Fibroblast of skin of abdomen (primary cell): Measurements from ENCODE around the gene GRIK4.
A peak's percentile ranks its signal among the peaks of the same experiment; 100 is the strongest.

ENCODE experiments used
- DNase-seq: peaks from one replicate; pipeline ENCODE4 v3.0.0-alpha.2; 2013

GRIK4 gene

DNA sequence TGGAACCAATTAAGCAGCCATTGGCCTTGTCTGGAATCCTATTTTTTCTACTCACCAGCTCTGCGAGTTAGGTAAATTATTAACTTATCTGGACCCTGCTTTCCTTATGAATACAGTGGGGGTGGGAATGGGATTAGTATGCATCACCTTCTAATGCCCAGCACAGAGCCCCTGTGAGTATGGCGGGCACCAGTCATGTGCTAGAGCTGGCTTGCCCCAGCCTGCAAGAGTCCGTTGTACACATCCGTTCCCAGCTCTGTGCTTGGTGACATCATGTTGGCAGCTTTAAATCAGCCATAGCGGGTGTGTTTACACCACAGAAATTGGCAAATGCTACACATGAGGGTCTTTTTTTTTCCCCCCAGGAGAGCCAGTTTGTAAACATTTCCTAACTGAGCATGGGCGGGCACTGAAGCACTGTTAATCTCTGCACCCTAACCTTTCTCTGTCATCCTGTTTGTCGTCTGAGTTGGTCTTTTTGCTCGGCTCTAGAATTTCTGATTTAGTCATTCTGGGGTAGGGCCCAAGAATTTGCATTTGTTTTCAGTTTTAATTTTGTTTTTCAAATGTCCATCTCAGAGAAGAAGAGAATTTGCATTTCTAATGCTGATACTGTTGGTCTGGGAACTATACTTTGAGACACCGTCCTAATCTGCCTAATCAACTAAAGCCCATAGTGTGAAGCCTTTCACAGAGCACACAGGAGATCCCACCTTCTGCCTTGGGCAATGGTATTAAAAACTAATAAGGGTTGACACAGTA, 382.1 kb downstream of the GRIK4 start:
- DNase-seq: no peak

DNA sequence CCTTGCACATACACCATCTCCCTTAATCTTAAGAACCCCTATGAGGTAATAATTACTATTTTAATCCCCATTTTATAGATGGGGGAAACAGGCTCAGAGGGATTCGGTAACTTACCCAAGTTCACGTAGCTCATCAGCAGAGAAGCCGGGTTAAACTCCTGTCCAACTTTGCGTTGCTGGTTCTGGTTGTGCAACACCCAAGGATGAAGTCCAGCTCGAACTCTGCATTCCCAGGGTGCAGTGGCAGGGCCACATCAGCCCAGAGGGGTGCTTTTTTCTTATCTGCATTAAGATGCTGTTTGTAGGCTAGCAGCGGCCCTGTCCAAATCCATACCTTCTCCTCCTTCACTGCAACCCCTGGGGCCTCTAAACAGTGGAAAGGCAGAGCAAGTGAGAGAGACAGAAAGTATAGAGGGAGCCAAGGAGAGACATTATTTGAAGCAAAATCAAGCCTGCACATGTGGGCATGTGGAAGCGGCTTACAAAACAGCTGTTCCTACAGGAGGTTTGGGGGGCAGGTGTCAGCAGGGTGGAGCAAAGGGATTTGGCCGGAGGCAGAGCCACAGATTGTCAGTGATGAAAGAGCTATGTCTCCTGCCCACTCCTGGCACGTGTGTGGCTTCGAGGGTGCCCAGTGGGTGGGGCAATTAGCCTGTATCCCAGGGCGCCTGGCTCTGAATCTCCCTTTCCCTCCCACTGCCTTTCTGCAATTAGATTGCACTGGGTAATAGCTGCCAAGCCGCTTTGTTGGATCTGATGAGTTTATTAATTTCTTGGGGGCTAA, 382.8 kb downstream of the GRIK4 start:
- DNase-seq: no peak

DNA sequence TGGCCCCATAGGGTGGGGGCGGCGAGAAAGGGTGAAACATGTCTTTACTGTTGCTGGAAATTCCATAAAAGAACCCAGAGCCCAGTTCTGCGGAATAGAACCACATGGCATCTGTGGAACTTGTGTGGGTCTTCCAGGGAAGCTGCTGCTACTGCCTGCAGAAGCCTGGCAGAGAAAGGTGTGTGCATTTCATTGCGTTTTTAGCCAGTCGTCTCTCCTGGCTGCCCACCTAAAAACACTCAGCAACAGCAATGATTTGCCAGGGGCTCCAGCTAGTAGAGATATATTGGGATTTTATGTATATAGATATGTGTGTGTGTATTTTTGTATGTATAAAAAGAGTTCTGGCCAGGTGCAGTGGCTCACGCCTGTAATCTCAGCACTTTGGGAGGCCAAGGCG, 385.1 kb downstream of the GRIK4 start:
- no peak for DNase-seq

DNA sequence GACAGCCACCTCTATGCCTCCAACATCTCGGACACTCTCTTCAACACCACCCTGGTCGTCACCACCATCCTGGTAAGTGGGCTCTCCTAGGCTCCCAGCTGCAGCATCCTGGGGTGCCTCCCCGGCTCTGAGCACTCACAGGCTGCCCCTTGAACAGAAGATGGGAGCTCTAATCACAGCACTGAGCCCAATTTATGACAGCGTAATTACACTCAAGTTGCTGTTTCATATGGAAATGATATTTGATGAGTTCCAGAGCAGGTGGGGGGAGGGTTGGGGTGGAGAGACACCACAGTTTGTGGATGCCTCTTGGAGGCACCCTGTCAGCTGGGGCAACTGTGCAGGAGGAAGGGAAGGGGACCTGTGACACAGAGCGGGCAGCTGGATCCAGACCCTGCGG, 387.0 kb downstream of the GRIK4 start:
- no peak for DNase-seq

GRCh38 chr11:120899720-120900119, 388.2 kb downstream of the GRIK4 start:
- no peak for DNase-seq

DNA sequence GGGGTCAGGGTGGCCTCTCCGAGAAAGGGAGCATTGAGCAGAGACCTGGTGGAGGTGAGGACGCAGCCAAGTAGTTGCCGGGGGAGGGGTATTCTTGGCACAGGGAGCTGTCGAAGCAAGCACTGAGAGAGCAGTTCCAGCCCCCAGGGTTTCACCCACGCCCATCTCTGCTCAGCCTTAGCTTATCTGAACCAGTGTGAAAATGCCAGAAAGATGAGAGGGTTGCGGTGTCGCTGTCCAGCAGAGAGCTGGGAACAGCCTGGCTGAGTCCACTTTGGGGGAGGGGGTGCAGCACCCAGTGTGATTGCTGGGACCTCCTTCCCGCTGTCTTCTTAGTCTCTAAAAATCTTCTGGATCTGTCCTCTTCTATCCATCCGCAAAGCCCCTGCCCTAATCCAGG, 389.1 kb downstream of the GRIK4 start:
- DNase-seq: no peak

- DNase-seq: no peak
Measured at GRCh38 chr11:120903686-120904085, 392.1 kb downstream of the GRIK4 start.

DNA sequence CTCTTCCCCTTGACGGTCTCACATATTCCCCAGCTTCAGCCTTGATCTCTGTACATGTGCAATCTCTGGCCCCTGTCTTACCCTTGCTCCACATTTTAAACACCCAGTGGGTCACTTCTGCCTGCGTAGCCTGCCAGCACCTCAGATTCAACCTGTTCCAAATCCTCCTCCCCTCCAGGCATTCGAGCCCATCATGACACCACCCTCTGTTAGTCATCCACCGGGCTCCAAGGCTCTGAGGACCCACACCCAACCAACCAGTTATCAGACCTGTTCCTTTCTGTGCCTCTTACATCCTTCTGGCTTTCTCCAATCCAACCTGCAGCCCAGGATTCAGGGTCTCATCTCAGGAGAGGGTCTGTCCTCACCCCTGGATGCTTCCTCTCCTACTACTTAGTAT, 392.6 kb downstream of the GRIK4 start:
- DNase-seq: no peak

GRCh38 chr11:120906766-120907165, 395.2 kb downstream of the GRIK4 start:
- DNase-seq: no peak

GRCh38 chr11:120907971-120908370, 396.4 kb downstream of the GRIK4 start:
- no peak for DNase-seq

DNA sequence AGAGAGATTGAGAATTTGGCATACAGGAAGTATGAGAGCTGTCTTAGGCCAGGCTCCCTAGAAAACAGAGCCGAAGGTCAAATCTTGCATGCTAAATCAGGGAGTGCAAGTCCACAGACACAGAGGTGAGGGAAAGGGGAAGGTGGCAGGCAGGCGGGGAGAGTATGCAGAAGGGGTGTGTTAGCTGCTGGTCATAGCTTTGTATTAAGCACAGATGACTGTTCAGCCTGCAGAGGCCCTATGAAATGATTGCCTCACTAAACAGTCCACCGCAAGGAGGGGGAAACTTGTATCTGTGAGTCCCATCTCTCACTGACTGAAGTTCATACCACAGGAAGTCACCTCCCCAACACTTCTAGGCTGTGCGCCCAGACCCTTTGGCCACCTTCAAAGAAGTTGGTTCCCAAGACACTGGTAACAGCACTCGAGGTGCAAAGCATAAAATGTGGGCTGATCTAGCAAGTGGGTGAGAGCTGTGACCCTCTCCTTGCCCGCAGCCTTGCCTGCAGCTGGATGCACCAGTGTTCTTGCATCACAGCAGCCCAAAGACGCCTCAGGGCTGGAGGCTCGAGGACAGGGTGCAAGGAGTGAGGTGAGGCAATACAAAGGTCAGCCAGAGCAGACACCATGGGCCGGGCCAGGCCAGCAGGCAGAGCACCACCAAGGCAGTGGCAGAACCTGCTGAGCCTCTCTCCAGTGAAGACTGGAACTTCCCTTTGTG, 397.1 kb downstream of the GRIK4 start:
- peak; percentile 26 for DNase-seq

DNA sequence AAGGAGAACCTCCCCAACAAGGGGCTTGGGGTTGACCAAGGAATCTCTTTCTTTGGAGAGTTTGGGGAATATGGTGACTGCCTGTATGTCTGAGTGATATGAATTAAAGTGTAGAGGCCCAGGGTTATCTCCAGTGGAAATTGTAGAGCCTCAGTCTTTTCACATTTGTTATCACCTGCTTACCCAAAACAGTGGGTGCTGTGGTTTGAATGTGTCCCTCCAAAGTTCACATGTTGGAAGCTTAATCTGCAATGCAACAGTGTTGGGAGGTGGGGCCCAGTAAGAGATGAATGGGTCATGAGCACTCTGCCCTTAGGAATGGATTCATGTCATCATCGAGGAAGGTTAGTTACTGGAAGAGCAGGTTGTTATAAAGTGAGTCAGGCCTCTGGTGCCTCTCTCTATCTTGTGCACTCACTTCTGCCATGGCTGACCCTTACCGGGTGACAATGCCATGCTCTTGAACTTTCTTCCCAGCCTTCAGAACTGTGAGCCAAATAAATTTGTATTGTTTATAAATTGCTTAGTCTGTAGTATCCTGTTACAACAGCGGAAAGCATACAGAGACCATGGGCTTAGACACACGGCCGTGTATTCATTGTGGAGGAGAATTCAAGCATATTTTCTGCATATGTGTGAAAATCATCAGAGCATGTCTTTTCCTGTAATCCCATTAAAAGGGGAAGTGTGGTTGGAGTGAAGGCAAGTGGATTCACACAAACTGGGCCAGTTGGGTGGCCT, 398.3 kb downstream of the GRIK4 start:
- no peak for DNase-seq

- no peak for DNase-seq
Measured at GRCh38 chr11:120911943-120912342, 400.4 kb downstream of the GRIK4 start.

GRCh38 chr11:120912504-120912903, 401.0 kb downstream of the GRIK4 start:
- peak; percentile 30 for DNase-seq

- DNase-seq: no peak
Measured at GRCh38 chr11:120912915-120913314, 401.4 kb downstream of the GRIK4 start.

- no peak for DNase-seq
Measured at GRCh38 chr11:120914021-120914420, 402.5 kb downstream of the GRIK4 start.

DNA sequence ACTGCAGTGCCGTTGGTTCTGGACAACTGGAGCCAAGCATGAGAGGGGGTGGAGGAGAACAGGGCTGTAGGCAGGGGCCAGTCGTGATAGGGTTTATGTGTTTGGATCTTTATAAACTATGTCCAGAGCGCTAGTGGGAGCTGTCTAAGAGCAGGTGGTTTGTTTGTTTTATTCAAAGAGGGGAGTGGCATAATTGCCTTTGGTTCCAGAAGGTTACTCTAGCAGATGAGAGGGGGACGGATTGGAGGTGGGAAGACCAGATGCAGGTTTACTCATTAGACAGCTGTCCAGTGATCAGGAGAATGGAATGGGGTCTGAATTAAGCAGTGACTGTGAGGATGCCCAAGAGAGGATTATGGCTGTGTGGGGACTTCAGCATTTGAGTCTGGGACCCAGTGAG, 403.1 kb downstream of the GRIK4 start:
- DNase-seq: no peak

DNA sequence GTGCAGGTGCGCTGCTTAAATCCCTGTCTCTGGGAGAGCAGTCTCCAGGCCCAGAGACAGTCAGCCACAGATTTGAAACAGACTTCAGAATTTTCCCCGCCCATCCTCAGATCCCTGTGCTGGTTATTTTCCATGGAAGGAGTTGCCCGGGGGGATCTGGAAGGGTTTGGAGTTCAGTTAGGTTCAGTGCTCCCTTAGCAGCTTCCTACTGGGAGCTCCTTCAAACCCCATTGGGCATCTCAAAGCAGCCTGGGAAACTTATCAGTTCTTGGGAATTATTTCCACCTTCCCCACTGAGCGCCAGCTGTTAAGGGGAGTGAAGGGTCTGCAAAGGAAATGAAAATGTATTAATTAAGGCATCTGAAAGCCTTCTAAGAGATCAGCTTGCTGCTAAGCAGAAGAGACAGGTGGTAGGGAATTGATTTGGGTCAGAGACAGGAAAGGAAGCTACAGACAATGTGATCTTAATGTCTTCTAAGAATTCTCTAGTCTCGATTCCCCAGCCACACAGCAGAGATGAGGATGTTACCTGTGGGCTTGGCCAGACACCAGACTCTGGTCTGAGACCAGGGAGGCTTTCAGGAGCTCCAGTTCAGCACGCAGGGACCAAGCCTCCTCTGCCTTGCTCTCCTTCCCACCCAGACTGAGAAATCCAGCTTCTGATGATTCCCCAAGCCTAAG, 406.2 kb downstream of the GRIK4 start:
- DNase-seq: no peak

- DNase-seq: no peak
Measured at GRCh38 chr11:120918257-120918656, 406.7 kb downstream of the GRIK4 start.

DNA sequence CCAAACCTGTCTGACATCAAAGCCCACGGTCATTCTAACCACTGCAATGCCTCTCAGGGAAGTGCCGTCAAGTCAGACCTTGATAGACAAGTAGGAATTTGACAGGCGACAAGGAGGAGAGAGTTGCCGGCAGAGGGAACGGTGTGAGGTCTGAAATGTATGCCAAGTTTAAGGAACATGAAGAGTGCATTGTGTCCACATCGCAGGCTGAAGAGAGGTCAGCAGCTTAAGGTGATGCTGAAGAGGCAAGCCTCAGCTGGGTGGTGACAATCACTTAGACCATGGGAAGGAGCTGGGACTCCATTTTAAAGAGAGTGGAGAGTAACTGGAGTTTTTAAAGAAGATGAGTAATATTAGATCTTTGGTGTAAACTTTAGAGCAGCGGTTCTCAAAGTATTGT, 407.5 kb downstream of the GRIK4 start:
- no peak for DNase-seq

- no peak for DNase-seq
Measured at GRCh38 chr11:120919566-120919965, 408.0 kb downstream of the GRIK4 start.

- no peak for DNase-seq
Measured at GRCh38 chr11:120923866-120924508, 412.4 kb downstream of the GRIK4 start.
